Amniotic stem cell (primary cell): Measurements from ENCODE around the gene JPH3.
"Not testable (repeated sequence)": the region's sequence is repeated elsewhere in the genome, so short reads cannot be mapped to it uniquely, and the experiment has no call there.

Source experiments
- DNase-seq: peaks from one replicate; lab custom pipeline; 2025; lab: John Stamatoyannopoulos, UW

Gene JPH3

GRCh38 chr16:87575027-87575804 is 27.1 kb upstream of the JPH3 start:
- DNase-seq = no peak

GRCh38 chr16:87576171-87576570 is 26.1 kb upstream of the JPH3 start:
- DNase-seq = no peak

GRCh38 chr16:87578142-87578930 is 24.0 kb upstream of the JPH3 start:
- DNase-seq = not testable (repeated sequence)

- no peak for DNase-seq
Measured at GRCh38 chr16:87579691-87580090, 22.6 kb upstream of the JPH3 start.

- no peak for DNase-seq
Measured at GRCh38 chr16:87580855-87581261, 21.4 kb upstream of the JPH3 start.

GRCh38 chr16:87581857-87582215 is 20.5 kb upstream of the JPH3 start:
- DNase-seq = peak; percentile 83

- DNase-seq = no peak
Measured at GRCh38 chr16:87582216-87582965, 19.9 kb upstream of the JPH3 start.

GRCh38 chr16:87582966-87583325 is 19.4 kb upstream of the JPH3 start:
- DNase-seq = no peak

- no peak for DNase-seq
Measured at GRCh38 chr16:87583453-87584131, 18.7 kb upstream of the JPH3 start.

GRCh38 chr16:87584271-87584670 is 18.0 kb upstream of the JPH3 start:
- no peak for DNase-seq

- DNase-seq = no peak
Measured at GRCh38 chr16:87584975-87585374, 17.3 kb upstream of the JPH3 start.

GRCh38 chr16:87585442-87586200 is 16.7 kb upstream of the JPH3 start:
- no peak for DNase-seq

GRCh38 chr16:87586201-87586782 is 16.0 kb upstream of the JPH3 start:
- DNase-seq = no peak

- no peak for DNase-seq
Measured at GRCh38 chr16:87587636-87588035, 14.7 kb upstream of the JPH3 start.

GRCh38 chr16:87592018-87592712 is 10.1 kb upstream of the JPH3 start:
- DNase-seq = no peak

GRCh38 chr16:87593710-87594258 is 8.5 kb upstream of the JPH3 start:
- no peak for DNase-seq

GRCh38 chr16:87595712-87596111 is 6.6 kb upstream of the JPH3 start:
- DNase-seq = no peak

GRCh38 chr16:87597324-87597830 is 4.9 kb upstream of the JPH3 start:
- DNase-seq = no peak

- no peak for DNase-seq
Measured at GRCh38 chr16:87598431-87598830, 3.9 kb upstream of the JPH3 start.

GRCh38 chr16:87600246-87600645 is 2.1 kb upstream of the JPH3 start:
- no peak for DNase-seq
